Measurements from ENCODE around the gene MAP2K2.

Gene MAP2K2

GRCh38 chr19:4097501-4097900 is 26.4 kb downstream of the MAP2K2 start:
- DNase-seq, result no peak

- no peak for DNase-seq
Measured at GRCh38 chr19:4096049-4096892, 27.7 kb downstream of the MAP2K2 start.

GRCh38 chr19:4095488-4095844 is 28.5 kb downstream of the MAP2K2 start:
- DNase-seq, result no peak

DNA sequence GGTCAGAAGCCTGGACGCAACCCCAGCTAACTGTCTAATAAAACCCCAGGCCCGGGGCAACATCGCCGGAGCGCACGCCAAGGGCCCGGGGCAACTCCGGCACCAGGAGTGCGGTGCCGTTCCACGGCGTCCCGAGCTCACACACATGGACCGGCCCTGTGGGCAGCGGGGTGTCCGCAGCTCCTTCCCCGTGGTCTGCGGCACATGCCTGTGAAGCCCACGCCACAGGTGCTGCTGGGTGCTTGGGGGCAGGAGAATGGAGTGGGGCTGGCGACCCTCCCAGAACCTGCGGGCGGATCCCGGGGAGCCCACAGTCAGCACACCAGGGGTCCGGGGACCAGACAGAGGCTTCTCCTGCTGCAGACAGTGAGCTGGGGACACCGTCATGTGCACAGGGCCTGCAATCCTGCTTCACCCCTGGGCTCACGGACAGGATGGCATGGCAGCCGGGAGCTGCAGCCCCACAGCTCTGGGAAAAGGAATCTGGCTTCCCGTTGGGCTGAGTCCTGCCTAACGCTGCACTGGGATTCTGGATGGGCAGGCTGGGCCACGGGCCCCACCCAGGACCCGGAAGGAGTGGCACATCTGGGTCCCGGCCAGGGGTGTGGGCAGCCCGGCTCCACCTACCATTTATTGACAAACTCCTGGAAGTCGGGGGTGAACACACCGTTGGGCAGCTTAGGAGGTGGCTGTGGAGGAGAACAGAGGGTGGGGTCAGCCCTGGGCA is 29.0 kb downstream of the MAP2K2 start:
- no peak for DNase-seq

GRCh38 chr19:4094291-4094690 is 29.6 kb downstream of the MAP2K2 start:
- no peak for DNase-seq

DNA sequence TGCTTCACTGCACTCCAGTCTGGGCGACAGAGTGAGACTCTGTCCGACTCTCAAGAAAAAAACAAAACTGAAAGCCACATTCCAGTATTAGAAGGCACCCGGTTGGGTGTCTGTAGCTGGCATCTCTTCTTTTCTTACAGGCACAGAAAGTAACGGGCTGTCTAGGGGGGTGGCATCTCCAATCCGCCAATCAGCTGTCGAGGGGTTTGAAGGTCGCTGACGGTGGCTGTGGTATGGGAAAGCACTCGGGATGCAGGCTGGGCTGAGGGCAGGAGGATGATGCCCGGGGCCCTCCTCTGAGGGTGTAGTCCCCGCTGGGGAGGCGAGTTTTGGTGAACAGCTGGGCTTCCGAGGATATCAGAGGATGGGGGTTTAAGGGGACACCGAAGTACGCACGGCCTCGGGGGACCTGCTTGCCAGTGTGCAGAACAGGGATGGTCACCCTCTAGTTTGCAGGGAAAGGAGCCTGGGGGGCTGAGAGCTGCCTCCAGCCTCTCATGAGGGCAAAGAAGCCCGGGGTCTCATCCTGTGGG is 30.2 kb downstream of the MAP2K2 start:
- DNase-seq, result no peak

DNA sequence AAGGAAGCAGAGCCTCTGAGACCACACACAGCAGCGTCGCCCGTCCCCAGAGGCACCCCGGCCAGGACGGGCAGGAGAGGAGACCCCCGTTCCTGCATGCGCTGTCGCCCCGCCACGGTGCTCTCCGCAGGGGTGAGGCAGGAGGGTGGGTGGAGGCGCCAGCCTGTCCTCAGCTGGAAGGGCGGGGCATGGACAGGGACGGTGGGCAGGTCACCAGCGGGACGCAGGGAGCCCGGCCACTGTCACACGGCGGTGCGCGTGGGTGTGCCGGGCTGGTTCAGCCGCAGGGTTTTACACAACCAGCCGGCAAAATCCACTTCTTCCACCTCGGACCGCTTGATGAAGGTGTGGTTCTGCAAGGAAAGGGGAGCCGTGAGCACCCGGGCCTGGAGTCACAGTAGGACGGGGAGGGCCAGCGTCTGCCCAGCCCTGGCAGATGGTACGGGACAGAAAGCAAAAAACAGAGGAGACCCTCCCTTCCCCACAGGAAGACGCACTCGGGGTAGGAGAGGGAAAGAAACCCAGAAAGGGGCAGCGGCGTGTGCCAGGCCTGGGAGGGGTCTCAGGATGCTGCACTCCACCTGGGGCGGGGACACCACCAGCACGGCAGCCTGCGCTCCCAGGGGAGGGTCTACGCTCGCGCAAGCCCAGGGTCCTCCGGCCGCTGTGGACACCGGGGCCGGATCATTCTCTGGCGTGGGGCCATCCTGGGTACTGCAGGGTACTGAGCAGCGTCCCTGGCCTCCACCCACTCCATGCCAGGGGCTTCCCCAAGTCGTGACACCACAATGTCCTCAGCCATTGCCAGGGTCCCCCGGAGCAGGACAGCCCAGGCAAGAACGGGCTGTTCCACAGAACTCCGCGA is 33.3 kb downstream of the MAP2K2 start:
- DNase-seq, result no peak

- DNase-seq, result no peak
Measured at GRCh38 chr19:4089946-4090345, 34.0 kb downstream of the MAP2K2 start.

DNA sequence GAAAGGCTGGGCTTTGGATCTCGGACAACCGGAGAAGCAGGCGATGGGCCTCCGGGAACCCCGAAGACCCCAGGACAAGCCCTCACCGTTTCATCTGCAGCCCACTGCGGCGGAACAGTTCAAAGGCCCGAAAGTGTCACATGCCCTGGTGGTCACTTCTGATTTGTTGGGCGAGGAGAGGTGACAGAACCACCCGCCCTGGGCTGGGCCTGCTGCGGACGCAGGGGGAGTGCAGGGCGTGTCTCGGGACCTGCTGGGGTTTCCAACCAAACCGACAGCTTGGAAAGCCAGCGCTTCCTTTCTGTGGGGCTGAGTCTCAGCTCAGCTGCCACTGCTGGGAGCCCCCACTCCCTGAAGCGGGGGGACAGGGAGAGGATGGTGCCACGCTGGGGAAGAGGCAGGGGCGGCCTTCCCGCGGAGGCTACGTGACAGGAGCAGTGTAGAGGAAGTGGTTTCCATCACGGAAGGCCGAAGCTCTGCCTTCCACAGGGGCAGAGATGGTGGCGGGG is 34.5 kb downstream of the MAP2K2 start:
- no peak for DNase-seq

DNA sequence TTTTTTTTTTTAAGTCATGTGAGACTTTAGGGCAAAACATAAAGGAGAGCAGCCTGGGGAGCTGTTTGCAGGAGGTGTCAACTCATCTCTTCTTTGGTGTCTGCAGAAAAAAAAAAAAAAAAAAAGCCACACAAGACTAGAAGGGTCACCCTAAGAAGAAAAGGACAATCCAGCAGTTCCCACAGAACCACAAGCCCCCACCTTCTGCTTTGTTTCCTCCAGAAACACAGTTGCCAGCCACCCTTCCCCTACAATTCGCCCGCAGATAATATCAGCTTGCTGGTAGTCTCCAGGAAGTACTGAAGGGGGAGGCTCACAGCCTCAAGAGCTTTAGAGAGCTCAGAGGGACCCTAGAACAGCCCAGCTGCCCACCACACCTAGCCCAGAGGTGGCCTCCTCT is 34.9 kb downstream of the MAP2K2 start:
- no peak for DNase-seq

DNA sequence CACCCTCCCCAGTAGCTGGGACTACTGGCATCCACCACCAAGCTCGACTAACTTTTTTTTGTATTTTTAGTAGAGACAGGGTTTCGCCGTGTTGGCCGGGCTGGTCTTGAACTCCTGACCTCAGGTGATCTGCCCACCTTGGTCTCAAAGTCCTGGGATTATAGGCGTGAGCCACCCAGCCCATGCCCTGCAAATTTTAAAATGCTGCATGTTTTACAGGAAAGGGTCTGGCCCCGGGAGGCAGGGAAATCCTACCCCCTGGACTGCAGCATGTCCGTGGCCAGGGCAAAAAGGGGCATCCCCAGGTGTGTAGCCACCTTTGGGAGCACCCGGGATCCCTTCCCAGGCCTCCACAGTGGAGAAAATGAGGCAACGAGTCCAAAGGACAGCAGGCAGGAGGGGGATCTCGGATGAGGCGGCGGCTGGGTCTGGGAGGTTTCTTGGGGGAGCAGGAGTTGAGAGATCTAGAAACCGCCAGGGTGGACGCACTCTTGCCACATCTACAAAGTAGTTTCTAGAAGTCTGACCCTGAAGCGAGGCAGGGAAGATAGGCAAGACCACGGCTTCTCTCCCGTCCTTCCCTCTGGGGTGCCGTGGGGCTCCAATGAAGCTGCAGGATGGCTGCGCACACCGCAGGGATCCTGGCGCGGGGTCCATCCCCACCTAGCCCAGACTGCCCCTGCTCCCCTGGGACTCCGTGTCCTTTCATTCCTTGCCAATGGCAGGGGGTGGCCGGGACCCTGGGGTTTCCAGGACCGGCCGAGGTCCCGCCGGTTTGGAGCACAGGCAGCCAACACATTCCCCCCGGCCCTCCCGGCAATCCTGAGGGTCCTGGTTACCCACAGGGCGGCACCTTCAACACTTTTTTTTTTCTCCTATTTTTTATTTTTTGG is 35.9 kb downstream of the MAP2K2 start:
- no peak for DNase-seq

DNA sequence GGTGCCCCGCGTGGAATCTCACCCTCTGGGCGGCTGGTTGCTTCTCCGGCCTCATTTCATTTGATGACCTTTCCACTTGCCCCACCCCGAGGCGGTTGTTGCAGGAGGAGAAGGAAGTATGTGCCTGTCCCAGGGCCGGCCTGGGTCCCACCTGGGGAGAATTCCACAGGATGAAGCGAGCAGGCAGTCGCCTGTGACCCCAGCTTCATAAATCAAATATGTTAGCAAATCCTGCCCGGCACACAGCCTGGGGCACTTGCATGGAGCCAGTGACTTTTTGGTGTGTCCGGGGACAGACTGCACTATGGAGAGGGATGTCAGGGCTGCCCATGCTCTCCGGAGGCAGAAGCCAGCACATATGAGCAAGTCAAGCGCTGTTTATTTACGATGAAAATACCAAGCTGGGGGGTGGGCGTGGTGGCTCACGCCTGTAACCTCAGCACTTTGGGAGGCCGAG is 37.5 kb downstream of the MAP2K2 start:
- DNase-seq, result no peak

- DNase-seq, result no peak
Measured at GRCh38 chr19:4084547-4084877, 39.4 kb downstream of the MAP2K2 start.

DNA sequence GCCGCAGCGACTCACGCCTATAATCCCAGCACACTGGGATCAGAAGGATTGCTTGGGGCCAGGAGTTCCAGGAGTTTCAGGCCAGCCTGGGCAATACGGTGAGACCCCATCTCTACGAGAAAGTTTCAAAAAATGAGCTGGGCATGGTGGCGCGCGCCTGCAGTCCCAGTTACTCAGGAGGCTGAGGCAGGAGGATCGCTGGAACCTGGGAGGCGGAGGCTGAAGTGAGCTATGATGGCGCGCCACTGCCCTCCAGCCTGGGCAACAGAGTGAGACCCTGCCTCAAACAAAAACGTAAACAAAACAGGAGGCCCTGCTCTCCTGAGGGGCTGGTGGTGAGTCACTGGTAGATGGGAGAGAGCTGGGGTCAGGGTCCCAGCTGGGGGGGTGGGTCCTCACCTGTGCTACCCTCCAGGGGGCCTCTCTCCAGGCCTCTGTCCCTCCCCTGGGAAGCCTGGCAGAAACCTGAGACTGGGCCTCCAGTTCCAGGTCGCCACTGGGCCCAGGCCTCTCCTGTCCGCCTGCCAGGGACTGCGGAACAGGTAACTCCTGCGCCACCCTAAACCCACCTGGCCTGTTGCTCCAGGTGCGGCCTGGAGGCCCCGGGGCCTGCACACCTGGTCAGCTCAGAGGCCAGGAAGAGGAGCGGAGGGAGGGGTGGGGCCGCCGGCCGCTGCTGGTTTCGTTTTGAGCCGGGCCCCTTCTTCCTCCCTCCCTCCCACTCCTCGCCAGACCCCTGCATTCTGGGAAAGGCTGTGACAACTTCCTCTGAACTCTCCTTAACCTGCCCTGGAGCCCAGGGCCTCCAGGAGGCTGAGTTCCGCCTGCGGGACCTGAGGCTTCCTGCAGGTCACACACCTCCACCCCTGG is 40.0 kb downstream of the MAP2K2 start:
- DNase-seq, result no peak

GRCh38 chr19:4082172-4082571 is 41.8 kb downstream of the MAP2K2 start:
- DNase-seq, result no peak

- no peak for DNase-seq
Measured at GRCh38 chr19:4081441-4082129, 42.3 kb downstream of the MAP2K2 start.

- DNase-seq, result no peak
Measured at GRCh38 chr19:4080473-4080872, 43.4 kb downstream of the MAP2K2 start.

- DNase-seq, result no peak
Measured at GRCh38 chr19:4077800-4078684, 45.9 kb downstream of the MAP2K2 start.

DNA sequence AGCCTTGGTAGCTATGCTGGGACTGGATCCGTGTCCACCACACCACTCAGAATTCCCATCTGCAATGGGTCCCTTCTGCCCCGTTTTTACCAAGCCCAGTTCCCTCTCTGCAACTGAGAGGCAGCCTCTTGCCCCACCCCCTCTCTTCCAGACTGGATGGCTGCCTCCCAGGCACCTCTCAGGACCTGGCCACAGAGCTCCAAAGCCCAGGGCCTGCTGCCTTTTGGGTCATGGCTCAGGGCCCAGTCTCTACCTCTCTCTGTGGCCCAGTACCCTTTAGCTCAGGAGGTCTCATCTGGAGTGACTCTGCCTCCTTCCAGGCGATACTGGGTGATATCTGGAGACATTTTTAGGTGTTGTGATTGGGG is 46.9 kb downstream of the MAP2K2 start:
- no peak for DNase-seq

Data from NCI-H524 (cell line).